Choroid plexus epithelial cell (primary cell): ENCODE results near the gene ZNF609.

Source experiments
- DNase-seq: peaks from one replicate; pipeline ENCODE4 v3.0.0-alpha.2; 2010; ENCODE audit warnings: low read depth
- H3K4me3 ChIP-seq: 2 replicates; pipeline ENCODE4 v1.5.1; 2011; ENCODE audit warnings: low read depth, mild to moderate bottlenecking, control low read depth, low read length, moderate library complexity
- TF ChIP-seq, protein P1 (sequence below): conservative IDR thresholded peaks from 2 replicates; pipeline ENCODE4 v1.5.1; 2011; ENCODE audit warnings: low read depth, mild to moderate bottlenecking, control low read depth, inconsistent platforms, low read length, moderate library complexity

Gene ZNF609

DNA sequence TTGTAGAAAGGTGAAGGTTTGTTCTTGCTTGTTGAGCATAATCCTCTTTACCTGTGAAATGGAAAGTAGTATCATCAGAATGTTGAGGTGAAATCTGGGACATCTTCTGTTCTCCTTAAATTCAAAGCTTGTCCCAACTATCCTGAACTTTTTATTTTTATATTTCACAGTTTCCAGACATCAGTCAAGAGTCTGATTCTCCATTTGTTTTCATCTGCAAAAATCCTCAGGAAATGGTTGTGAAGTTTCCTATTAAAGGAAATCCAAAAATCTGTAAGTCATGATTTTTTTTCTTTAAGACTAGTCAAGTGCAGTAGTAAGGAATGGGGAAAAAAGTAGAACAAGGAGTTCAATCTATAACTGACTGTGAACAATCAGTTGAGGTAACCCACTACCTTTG, 15.5 kb upstream of the ZNF609 start:
- no peak overlapping the region for H3K4me3 ChIP-seq

DNA sequence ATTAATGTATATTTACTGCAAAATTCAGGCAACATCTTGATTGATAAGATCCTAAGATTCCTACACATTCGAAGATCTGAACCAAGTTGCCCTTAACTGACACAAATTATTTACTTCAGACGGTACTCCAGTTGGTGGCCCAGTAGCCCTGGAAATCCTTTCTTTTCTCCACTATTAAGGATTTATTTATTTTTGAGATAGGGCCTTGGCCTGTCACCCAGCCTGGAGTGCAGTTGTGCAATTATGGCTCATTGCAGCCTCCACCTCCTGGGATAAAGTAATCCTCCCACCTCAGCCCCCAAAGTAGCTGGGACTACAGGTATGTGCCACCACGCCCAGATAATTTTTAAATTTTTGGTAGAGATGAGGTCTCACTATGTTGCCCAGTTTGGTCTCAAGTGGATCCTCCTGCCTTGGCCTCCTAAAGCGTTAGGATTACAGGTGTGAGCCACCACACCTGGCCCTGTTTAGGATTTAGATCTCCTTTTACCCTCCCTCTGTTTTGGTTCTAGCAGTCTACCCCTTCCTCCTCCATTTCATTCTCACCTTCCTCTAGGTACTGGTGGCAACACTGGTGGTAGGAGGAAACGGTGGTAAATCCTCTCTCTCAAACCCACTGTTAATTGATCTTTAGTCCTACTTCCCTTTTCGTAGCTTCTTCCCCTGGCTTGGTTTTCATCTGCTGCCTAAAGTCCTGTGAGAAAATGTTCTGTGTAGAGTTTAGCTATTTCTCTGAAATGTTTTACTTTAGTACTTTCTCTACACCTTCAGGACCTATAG, 12.7 kb upstream of the ZNF609 start:
- TF ChIP-seq, protein P1, sequence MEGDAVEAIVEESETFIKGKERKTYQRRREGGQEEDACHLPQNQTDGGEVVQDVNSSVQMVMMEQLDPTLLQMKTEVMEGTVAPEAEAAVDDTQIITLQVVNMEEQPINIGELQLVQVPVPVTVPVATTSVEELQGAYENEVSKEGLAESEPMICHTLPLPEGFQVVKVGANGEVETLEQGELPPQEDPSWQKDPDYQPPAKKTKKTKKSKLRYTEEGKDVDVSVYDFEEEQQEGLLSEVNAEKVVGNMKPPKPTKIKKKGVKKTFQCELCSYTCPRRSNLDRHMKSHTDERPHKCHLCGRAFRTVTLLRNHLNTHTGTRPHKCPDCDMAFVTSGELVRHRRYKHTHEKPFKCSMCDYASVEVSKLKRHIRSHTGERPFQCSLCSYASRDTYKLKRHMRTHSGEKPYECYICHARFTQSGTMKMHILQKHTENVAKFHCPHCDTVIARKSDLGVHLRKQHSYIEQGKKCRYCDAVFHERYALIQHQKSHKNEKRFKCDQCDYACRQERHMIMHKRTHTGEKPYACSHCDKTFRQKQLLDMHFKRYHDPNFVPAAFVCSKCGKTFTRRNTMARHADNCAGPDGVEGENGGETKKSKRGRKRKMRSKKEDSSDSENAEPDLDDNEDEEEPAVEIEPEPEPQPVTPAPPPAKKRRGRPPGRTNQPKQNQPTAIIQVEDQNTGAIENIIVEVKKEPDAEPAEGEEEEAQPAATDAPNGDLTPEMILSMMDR: no peak
- no peak overlapping the region for H3K4me3 ChIP-seq
- no peak for DNase-seq

More for the DNA sequence above, 15.5 kb upstream of the ZNF609 start:
- DNase-seq: no peak
- TF ChIP-seq, protein P1: no peak

DNA sequence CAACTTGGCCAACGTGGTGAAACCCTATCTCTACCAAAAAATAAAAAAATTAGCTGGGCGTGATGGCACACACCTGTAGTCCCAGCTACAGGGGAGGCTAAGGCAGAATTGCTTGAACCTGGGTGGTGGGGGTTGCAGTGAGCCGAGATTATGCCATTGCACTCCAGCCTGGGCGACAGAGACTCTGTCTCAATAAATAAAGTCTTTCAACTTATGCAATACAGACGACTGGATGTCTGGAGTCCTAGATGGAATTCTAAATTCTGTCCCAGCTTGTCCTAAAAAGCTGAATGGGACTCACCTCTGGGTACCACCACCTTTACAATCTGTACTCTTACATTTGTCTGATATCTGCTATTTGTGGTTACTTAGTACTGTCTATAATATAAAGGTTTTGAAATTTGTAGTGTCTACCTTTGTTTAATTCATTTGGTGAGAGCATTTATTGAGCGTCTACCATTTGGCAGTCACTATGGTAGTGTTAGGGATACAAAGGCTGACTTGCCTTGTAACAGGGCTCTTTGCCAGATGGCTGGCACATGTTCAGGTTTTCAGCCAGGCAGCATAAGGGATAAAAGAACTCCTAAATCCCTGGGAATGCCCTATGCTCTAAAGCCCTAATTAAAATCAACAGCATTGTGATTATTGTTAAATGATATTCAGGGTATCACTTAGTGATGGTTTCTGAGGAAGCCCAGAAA, 7.2 kb upstream of the ZNF609 start:
- no peak overlapping the region for H3K4me3 ChIP-seq
- no peak for DNase-seq
- TF ChIP-seq, protein P1: no peak

GRCh38 chr15:64453689-64454037, 6.7 kb upstream of the ZNF609 start:
- H3K4me3 ChIP-seq: no peak overlapping the region
- TF ChIP-seq, protein P1: no peak
- DNase-seq: no peak

DNA sequence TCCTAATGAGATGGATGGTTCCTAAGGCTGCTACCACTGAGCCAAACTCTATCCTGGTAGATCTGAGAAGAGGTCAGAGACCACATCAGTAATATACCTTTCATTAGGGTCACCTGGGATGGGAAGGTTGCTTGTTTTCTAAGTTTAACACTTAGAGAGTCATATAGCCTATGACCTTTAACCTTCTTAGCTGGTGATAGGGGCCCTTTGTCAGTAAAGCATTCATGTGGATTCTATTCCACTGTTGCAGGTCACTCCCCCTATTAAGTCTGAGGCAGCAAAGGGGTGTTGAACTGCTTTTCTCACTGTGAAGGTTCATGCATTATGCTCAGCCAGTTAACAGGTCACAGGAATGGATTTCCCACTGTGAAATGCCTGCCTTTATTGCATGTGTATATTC, 6.1 kb upstream of the ZNF609 start:
- no peak for DNase-seq
- TF ChIP-seq, protein P1: no peak
- no peak overlapping the region for H3K4me3 ChIP-seq

GRCh38 chr15:64455961-64456371, 4.4 kb upstream of the ZNF609 start:
- DNase-seq: peak; percentile 61
- H3K4me3 ChIP-seq: no peak overlapping the region
- TF ChIP-seq, protein P1: no peak
